ENCODE results near the gene TFF3.

The TFF3 gene

DNA sequence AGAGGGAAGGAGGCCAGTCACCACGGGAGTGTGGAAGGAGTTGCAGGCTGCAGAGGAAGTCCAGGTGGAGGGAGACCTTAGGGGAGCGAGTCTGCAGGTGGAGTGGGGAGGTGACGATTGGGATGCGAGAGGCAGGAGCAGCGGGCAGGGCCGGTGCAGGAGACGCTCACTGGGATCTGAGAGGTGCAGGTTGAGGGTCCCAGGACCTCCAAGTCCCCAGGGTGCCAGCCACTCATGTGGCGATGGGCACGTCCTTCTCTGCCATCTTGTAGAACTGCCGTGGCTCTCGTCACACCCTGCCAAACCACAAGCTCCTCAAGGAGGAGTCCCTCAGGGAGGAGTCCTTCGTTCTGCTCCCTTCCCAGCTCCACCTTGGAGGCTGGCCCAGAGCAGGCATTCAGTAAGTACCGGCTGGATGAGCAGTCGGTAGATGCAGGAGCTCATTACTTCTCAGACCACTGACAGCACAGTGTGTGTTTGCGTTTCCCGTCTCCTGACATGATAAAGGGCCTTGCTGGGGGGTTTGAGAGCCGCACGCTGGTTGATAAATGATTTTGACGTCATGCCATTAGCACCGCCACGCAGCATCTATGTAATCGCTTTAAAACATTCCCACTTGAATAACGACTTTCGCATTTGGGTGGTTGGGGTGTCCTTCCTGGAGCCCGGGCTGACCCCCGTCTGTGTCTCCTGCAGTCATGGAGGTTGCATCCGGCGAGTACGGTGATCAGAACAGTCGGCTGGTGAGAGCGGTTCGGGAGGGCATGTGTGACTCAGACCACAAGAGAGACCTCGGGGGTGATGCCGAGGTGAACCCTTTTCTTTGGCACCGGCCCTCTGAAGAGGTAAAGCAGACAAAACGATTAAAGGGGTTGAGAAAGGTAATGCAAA, 27.8 kb downstream of the TFF3 start:
- no peak for DNase-seq

DNA sequence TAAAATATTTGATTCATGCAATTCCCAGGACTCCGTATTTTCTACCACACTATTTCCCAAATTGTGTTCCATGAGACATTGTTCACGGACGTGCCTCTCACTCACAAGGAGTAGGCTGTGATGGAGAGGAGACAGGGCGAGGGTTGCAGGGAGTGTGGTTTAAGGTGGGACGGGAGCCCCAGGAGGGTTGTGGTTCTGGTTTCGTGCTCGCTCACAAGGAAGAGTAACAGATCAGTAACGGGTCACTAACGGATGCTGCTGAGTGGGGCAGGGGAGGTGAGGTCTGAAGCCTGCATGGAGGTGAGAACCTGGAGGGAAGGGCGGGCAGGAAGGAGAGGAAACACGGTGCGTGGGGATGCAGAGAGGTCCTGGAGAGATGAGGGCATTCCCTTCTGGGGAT, 28.8 kb downstream of the TFF3 start:
- DNase-seq, result no peak

DNA sequence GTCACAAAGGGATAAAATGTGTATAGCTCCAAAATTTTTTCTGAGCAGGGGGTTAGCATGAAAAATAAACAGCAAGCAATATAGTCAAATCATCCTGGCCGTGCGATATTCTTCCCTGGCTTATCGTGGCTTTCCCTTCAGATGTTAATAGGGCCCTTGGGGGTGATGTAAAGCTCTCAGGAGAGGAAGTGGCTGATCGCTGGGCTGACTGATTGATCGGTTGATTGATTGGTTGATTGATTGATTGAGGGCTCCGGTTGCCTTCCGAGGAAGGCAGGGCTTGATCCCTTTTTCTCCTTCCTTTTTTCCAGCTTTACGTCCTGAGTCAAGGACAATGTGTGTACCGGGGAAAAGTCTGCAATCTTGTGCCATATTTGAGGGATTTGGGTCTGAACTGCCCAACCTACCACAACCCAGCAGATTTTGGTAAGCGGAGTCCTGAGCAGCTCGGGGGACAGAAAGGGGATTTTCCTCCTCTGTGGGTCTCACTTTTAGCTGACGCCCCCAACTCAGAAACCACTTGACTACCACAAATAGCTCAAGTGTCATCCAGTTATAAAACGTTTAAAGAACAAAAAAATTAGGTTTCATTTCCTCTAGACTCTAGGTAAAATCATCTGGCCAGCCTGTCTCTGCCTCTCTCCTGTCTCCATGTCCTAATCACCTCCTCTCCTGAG, 29.5 kb downstream of the TFF3 start:
- DNase-seq, result no peak

DNA sequence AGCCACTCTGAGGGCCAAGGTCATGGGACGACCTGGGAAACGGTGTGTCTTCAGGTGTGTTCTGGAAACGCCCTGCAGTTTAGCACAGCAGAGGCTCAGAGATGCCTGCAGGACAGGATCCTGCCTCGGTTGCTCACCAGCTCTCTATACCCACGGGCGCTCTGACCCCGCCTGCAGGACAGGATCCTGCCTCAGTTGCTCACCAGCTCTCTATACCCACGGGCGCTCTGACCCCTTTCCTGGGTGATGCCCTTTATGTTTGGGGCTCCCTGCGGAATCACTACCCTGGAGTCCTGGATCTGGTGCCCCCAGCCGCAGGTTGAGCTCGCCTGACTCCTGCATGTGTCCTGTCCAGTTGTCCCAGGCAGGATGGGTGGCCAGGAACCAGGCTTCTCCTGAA, 32.5 kb downstream of the TFF3 start:
- DNase-seq, result no peak

DNA sequence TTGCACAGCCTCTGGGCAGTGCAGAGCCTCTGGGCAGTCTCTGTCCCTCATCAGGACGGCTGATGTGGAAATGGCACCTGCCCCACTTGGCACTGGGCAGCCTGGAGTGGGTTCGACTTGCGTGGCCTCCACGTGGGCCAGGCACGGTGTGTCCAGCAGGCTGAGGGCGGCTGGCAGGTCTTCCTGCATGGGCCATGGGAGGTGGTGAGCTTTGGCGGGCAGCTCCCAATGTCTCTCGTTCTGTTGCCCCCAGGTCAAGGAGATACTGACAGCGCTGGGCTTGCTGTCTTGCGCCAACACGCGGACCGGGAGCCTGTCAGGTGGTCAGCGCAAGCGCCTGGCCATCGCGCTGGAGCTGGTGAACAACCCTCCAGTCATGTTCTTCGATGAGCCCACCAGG, 33.2 kb downstream of the TFF3 start:
- no peak for DNase-seq

DNA sequence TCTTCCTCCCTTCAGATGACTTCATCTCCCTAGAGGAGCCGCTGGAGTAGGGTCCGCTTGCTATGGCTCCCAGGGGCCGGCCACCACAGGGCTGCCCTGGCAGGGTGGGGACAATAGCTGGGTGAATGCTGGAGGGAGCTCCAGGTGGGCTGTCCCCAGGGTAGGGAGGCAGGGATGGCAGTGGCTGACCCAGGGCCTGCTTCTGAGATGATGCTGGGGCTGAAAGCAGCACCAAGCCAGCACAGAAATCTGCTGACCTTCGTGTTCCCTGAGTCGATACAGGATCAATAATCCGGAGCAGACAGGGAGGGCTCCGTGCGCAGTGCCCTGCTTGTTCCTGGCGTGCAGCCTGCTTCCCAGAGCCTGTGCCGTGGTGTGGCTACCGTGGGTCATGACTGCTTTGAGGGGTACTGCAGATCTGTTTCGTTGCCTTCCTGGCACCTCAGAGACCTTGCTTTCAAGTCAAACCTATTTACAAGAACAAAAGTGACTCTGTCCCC, 34.0 kb downstream of the TFF3 start:
- no peak for DNase-seq

DNA sequence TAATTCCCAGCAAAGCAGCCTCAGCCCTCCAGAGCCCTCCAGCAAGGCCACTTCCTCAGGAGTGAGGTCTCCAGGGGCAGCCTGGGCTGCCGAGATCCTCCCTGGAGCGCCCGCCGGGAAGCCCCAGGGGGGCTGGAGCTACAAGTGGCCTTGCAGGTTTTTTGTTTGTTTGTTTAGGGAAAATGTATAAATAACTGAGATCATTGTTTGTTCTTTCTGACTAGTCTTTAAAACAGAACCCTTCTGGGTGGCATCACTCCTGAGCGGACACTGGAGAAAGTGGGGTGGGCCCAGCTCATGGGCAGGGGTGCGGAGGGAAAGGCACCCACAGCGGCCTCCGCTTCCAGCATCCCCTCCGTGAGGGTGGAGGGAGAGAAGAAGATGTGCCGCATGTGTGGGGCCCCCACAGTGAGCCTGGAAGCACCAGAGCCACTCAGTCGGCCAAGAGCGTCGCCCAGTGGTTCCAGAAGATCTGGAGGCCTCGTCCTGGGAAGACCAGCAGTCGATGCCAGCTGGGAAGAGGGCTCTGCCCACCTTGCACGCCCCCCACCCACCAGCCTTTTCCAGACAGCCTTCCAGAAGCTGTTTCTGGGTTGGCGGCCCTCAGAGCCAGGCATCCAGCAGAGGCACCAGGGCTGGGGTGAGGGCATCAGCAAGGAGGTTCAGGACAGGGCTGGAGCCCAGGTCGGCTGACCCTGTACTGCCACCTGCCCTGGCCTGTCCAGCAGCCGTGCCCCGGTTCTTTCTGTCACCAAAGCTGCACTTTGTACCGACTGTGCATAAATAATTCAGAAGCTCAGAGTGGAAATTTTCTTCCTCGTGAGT, 34.6 kb downstream of the TFF3 start:
- DNase-seq, result no peak

DNA sequence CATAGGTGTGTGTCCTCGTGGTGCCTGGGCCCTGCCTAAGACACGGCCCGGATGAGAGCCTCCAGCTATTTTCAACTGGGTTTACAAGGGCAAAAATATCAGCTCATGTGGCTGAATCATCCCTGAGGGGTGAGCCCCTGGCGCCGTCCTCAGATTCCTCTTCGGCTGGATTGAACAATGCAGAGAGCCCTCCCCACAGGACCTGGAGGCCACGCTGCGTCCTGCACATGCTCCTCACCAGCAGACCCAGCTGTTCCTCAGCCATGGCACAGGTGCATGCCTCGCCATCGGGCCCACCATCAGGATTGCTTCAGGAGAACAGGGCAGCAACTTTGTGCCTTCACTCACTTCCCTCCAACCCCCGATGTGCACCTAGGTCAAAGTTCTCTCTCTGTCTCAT, 35.3 kb downstream of the TFF3 start:
- no peak for DNase-seq

DNA sequence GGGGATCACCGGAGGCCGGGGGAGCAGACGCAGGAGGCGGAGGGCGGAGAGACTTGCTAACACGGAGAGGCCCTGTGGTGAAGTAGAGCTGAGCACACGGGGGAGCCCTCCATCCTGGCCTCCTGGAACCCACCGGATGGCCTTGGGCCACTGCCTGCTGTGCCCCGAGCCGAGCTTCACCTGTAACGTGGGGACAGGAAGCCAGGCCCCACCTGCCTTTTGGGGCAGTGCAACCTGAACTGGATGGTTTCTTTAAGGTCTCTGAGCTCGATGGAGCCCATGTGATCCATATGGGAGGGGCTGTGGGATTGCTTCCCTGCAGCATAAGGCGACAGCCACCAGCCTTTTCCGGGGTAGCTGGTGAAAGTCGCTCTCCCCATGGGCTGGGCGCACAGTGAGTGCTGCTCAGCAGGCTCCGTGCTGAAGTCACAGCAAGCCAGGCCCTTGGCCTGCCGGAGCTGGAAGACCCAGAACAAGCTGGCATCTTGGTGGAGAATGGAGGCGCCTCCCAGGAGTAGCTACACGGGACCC, 35.8 kb downstream of the TFF3 start:
- DNase-seq, result no peak

DNA sequence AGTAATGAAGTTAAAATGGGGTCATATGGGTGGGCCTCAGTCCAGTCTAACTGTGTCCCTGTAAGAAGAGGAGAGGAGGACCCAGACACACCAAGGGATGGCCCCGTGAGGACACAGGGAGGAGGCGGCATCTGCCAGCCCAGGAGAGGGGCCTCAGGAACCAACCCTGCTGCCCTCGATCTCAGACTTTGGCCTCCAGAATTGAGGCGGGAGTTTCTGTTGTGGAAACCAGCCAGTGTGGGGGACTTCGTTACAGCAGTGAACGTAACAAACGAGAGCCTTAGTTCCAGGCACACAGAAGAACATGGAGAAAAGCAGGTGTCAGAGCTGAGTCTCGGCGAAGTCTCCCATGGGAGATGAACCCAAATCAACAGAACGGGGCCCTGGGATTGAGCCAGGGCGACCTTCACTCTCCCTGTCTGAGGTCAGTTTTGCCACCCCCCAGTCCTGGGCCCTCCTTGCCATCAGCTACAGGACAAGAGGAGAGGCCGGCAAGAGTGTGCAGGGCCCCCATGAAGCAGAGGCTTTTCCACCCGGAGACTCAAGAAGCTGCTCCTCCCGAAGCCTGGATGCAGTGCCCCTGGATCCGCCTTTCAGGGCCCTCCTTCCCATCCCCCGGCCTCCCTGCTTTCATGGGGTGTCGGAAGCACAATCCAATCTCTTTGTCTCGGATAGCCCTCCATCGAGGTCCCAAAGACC, 36.6 kb downstream of the TFF3 start:
- no peak for DNase-seq

DNA sequence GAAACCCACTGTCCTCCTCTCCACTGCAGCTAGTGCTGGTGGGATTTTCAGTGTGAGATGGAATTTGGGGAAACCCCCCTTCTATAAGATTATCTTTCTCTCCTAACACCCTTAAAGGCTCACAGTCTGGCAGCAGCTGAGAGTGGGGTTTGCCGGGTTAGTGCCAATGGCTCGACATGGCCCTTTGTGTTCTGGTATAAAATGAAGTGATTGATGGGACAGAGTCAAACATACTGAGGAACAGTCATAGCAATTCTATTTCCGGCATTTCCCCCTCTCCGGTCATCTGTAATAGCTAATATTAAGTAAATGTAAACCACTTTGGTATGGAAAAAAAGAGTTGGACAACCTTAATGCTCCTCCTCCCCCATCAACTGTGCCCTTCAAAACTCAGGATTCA, 37.6 kb downstream of the TFF3 start:
- DNase-seq, result no peak

DNA sequence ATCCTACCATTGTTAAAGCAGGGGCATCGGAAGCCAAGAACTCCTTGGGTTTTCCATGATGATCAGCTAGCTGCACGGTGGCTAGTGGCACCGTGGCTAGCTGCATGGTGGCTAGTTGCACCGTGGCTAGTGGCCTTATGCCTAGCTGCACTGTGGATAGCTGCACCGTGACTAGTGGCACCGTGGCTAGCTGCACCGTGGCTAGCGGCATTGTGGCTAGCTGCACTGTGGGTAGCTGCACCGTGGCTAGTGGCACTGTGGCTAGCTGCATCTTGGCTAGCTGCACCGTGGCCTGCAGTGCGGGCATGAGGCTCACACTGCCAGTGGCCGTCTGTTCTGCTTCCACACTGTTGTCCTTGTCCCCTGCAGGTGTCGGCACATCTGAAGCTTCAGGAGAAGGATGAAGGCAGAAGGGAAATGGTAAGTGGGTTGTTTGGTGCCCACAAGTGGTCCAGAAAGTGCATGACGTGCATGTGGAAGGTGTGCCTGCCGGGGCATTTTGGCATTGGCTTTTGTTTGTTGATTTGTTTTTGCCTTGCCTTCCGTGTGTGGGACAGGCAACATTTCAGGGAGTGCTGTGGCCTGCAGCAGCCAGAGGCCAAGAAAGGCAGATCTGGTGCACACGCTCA, 38.6 kb downstream of the TFF3 start:
- no peak for DNase-seq

DNA sequence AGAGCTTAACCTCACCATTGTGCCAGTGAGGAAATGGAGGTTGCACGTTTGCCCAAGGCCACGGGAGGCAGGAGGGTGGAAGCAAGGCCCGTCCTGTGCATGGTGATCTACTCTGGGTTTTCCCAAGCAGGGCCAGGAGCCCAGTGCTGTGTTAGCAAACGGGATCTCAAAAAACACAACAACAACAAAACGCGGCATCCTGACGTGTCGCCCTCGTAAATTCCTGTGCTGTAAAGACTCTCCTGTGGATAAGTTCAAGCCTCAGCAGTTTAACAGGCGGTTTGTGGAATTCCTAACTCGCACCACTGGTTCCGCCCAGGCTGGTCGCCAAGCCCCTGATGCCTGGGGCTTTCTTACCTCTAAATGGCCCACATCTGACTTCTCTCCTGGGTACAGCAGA, 39.1 kb downstream of the TFF3 start:
- no peak for DNase-seq

DNA sequence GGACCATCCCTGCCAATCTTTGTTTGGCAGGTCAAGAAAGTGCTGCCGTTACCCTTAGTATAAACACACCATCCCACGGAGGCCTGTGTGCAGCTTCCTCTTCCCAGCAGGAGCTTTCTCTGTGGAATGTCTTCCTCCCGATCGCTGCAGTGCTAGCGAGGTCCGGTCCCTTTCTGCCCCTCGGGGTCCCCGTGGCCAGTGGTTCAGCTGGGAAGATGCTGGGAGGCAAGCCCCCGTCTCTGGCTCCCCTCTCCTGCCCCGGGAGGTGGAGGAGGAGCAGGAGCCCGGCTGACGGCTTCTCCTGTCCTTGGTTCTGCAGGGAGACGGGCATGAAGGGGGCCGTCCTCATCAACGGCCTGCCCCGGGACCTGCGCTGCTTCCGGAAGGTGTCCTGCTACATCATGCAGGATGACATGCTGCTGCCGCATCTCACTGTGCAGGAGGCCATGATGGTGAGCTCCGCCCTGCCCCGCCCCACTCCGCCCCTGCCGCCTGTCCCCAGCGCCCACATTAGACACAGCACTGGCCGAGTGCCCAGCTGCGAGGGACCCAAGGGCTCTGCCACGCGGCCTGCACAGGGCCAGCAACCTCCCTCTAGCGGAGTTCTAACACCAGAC, 42.1 kb downstream of the TFF3 start:
- no peak for DNase-seq

DNA sequence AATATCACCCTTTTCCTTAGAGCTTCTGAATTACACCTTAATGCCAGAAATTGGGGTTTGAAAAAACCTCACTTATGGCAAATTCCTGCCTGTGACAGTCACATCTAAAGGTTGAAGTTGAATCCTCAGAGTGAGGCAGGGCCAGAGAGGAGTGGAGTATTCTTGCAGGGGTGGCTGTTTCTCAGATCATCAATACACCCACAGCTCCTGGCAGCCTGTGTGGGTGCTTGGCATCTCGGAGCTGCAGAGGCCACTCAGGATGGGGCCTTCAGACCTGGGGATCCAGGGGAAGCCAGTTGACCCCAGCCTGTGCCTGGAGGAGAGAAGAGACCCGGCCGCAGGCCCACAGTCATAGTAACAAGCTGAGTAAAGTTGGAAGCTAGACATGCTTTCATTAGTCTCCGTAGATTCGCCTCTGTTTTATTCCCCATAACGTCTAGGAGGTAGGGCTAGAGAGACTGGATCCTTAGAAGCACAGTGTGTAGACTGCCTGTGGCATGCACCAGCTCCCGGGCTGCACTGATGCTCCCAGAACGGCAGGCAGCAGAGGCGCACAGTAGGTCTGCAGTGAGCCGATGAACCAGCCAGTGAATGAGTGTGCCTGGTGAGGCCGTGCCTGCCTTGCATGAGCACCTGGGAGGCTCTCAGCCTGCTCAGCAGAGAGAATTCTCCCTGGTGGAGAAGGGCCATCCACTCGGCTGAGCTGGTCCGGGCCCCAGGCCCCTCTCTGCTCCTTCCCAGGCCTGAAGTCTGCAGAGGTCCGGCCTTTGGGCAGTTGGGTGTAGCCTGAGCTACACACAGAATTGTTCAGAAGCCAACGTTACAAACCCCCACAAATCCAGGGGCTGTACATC, 42.9 kb downstream of the TFF3 start:
- DNase-seq, result no peak

DNA sequence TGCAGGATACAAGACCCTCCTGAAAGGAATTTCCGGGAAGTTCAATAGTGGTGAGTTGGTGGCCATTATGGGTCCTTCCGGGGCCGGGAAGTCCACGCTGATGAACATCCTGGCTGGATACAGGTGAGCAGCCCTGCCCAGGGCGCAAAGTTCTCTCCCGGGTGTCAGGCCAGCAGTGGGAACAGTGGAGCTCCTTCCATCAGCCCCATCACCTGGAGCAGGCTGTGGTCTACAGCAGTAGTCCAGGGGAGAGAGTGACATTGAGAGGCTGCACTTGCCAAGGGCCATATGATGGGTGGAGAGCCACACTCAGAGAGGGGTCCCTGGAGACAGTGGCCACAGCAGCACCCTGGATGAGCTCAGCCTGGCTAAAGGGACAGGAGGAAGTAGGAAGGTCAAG, 44.1 kb downstream of the TFF3 start:
- no peak for DNase-seq

DNA sequence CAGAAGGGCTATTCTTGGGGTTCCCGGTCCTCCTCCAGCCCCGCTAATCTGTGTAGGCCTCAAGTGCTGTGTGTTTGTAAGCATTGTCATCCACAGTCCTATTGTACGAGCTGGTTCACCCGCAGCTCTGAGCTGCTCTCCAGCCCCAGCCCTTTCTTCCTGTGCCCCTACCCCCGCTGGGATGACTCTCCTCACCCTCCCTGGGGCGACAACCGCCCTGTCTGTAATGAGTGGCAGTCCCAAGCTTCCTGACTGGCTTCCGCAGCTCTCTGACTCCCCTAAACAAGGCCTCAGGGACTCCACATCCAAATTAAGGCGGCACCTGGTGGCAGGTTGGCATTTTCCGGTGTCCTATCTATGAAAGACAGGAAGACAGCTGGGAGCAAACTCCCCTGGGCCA, 45.8 kb downstream of the TFF3 start:
- no peak for DNase-seq

DNA sequence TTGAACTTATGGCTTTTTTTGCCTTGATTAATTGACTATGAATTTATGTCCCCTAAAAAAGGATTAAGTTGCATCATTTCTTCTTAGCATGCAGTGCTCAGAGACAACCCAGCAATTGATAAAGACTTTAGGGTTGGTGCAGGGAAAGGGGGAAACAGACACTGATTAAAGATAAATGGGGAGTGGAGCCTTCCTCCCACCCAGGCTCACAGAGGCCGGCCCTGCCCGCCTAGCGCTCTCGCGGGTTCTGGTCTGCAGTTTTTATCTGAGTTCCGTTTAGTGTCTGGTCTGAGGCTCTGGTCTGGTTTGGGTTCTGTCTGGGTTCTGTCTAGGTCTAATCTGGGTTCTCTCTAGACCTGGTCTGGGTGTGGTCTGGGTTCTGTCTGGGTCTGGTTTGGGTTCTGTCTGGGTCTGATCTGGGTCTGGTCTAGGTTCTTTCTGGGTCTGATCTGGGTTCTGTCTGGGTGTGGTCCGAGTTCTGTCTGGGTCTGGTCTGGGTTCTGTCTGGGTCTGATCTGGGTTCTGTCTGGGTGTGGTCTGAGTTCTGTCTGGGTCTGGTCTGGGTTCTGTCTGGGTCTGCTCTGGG, 48.1 kb downstream of the TFF3 start:
- DNase-seq, result no peak

DNA sequence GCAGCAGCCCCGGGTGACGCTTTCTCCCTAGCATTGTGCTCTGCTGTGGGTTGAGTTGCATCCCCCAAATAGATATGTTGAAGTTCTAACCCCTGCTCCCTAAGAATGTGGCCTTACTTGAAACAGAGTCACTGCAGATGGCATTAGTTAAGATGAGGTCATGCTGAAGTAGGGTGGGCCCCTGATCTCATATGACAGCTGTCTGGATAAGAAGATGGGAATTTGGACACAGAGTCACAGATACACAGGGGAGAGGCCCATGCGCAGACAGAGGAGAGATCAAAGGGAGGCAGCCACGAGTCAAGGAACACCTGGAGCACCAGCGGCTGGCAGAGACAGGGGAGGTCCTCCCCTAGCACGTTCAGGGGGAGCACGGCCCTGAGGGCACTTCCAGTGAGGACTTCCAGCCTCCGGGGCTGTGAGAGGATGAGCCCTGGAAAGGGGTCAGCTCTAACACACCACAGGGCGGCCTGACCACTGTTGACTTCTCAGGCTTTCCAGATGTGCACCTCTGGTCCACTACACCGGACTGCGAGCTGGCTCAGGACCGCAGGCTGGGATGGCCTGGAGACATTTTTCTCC, 49.9 kb downstream of the TFF3 start:
- DNase-seq, result no peak

Data from activated CD4-positive, alpha-beta T cell treated with anti-CD3 and anti-CD28 coated beads, Interleukin-10, Interleukin-2, amounts not matched to agents 100 ng/mL and 50 ng/mL, durations not matched to agents 16 hours and 8 hours (primary cell).